ENCODE data around the gene NAT14.
A peak's percentile ranks its signal among the peaks of the same experiment; 100 is the strongest.

Gene NAT14

DNA sequence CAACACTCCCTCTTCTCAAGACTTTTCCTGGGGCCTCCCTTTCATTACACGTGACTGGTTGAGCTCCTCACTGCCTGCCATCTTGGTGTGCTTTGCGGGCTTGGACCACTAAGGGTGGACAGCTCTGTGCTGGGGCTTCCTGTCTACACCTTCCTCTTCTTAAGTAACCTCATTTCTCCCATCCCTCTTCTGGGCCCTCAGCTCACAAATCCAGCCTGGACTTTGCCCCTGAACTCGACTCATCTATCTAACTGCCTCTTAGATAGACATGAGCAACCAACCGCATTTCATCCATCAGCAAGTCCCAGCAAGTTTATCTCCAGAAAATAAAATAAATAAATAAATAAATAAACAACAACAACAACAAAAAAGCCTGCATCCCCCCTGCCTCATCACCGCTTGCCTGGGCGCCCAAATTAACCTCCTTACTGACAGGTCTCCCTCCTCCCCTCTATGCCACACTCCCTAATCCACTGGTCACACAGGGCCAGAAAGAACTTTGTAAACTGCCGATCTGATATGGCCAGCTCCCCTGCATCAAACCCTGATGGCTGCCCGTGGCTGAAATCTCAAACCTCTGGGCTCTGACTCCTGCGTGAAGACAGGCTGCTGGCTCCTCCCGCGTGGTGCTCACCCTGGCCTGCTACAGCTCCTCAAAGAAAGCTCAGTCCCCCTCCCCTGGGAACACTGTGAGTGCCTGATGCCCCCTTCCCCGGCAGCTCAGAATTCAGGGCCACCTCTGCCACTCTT is 31.3 kb upstream of the NAT14 start:
- DNase-seq = no peak

DNA sequence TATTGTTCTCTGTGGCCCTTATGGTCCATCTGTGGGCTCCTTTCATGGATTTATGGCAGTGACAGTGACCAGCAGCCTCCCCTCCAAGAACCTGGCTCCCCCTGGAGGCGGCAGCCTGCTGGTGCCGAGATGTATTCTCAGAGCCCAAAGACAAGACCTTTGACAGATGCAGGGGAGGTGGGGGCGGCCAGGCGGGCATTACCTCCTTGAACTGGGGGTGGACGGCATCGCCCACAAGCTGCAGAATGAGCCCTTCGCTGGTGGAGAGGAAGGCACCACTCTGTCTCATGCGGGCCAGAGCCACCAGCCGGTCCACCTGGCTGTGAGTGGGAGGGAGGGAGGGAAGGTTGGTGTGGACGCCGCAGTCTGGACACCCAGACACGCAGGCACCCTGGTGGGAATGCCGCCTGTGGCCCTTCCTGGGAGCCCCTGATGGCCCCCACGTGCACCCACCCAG is 30.2 kb upstream of the NAT14 start:
- peak in 5 of 6 experiments; percentile 16 to 47 (median 21) for DNase-seq

DNA sequence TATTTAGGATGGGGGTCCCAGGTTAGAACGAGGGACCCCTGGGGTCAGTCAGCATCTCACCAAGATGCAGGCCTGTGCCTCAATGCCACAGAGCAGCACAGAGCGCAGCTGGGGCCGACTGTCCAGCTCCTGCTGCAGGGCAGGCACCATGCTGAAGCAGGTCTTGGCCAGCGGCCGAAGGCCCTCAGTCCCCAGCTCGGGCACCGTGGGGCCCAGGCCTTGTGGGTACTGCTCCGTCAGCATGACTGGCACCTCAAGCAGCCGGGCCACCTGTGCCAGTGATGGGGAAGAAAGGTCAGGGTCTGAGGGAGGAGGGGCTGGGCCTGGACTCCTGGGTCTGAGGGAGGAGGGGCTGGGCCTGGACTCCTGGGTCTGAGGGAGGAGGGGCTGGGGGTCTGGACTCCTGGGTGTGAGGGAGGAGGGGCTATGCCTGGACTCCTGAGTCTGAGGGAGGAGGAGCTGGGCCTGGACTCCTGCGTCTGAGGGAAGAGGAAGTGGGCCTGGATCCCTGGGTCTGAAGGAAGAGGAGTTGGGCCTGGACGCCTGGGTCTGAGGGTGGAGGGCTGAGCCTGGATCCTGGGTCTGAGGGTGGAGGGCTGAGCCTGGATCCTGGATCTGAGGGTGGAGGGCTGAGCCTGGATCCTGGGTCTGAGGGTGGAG is 29.3 kb upstream of the NAT14 start:
- no peak for DNase-seq

DNA sequence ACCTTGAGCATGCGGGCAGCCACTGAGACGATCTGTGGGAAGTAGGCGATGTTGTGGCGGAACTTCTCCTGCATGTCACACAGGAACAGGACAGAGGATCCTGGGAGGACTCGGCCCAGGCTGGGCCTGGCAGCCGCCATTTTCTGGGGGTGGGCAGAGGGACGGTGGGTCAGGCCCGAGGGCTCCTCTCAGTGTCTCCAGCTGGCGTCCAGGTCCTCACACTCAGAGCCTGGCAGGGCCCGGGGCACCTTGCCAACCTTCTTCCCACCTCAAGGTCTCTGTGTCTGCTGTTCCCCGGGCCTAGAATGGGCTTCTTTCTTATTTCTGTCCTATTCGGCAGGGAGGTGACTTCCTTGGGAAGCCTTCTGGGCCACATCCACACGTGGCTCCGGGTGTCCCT is 28.6 kb upstream of the NAT14 start:
- no peak for DNase-seq

DNA sequence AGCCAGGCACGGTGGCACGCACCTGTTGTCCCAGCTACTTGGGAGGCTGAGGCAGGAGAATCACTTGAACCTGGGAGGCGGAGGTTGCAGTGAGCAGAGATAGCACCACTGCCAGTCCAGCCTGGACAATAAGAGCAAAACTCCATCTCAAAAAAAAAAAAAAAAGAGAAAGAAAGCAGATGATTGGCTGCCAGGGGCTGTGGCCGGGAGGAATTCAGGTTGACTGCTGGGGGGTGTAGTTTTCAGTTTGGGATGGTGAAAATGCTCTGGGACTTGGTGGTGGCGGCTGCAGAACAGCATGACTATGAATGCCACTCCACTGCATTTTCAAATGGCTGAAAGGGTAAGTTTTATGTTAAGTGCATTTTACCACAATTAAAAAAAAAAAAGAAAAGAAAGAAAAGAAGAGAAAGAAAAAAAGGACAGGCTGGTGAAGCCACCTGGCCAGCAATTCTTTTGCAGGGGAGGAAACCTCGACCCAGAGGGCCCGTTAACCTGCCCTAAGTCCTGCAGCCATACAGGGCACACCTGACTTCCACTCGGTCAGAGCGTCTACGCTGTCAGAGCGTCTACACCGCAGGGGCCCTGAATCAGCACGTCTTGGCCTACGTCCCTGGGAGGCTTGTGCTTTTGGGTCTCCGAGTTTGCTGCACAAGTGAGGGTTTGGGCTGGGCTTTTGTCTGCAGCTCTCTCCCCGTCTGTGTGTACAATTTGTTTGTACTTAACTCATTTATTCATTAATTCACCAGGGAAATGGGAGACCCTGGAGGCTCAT is 27.1 kb upstream of the NAT14 start:
- no peak for DNase-seq

DNA sequence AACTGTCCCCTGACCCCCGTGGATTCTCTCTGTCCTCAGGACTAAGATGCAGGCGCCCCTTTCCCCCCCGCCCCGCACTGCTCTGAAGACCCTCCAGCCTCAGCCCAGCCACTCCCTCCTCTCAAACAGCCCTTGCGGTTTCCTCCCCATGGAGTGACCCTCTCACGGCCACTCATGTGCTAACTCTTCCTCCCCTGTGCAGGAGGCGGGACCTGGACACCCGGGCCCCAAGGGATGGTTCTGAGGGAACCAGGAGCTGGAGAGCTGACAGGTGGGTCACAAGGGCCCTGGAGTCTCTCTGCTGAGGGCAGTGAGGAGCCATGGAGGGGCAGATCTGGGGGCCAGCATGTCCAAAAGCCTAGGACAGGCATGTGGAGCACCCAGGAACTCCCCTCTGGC is 25.4 kb upstream of the NAT14 start:
- no peak for DNase-seq

DNA sequence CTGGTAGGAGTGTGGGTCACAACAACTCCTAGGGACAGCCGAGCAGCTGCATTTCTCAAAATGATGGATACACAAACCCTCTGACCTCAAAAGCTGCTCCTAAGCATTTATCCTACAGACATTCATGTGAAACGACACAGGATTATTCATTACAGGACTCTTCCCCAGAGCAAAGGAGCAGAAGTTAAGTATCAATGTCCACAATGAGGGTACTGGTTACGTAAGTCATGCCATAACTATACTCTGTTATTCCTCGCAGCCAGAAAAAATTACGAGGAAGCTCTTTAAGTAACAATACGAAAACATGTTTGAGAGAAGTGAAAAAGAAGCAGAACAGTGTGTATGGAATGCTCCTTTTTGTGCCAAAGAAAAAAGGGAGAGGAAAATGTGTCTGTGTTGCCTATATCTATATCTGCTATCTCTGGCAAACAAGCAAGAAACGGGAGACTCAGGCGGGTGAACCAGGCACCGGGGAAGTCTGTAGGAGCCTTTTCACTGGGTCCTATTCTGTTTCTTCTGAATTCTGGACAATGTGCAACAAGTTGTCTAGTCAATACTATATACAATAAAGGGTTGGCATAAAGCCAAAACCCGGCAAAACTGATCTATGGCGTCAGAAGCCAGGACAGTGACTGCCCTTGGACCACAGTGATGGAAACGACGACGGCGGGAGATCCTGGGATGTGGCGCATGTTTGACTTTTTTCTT is 24.9 kb upstream of the NAT14 start:
- DNase-seq = no peak

DNA sequence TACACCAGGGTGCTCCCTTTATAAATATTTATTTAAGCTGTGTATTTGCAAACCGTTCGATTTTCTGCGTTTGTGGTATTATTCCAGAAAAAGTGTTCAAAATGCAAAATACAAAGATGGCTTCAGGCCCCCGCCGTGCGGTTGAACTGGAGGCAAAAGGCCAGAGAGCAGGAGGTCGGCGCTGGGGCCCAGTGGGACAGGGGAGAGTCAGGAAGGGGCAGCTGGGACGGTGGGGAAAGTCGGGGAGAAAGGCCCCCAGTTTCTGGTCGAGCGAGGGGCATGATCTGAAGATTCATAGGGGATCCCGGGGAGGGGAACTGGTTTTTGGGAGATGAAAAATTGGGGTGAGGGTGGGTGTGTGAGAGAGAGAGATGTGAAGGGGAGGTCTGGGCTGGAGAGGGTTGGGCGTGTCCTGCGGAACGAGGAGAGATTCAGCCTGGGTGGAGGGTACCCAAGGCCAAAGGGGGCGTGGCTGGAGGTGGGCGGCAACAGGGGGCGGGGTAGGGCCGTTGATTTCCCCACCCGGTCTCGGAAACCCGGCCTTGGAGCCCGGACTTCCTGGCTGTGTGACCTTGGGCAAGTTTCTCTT is 24.2 kb upstream of the NAT14 start:
- DNase-seq = peak in 1 of 6 experiments; percentile 39

DNA sequence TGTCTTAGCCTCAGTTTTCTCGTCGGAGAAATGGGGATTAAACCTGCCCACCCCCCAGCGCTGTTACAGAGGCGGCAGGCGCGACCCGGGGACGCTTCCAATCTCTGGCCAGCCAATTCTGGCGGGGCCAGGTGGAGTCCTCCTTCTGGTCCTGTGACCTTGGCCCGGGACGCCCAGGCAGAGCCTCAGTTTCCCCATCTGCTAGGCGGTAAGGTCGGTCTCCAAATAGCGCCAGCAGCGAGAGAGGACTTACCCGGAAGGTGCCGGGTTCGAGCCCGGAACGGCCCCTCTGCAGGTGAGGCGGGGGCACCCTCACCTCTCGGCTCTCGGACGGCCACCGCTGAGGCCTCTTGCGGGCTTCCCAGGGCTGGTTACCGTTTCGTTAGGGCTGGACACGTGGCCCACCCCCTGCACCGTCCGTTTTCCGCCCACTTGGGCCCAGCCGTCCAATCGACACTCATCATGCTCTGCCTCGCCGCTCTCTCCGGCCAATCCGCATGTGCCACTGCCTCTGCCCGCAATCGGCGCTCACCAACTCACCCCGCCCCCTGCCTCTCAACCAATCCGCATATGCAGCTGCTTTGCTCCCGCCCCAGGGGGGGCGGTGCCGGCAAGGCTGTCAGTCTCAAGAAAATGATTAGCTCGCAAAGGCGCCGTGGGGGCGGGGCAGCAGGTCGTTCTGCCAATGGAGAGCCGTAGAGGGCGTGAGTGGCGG is 23.6 kb upstream of the NAT14 start, which contains the start of gene ISOC2:
TSS of gene ISOC2 (minus strand) at position 384 of the 715 bp plus-strand sequence. CDS start 5,156 bp downstream, outside the sequence.
- peak; percentile 98 to 100 (median 100) for DNase-seq

DNA sequence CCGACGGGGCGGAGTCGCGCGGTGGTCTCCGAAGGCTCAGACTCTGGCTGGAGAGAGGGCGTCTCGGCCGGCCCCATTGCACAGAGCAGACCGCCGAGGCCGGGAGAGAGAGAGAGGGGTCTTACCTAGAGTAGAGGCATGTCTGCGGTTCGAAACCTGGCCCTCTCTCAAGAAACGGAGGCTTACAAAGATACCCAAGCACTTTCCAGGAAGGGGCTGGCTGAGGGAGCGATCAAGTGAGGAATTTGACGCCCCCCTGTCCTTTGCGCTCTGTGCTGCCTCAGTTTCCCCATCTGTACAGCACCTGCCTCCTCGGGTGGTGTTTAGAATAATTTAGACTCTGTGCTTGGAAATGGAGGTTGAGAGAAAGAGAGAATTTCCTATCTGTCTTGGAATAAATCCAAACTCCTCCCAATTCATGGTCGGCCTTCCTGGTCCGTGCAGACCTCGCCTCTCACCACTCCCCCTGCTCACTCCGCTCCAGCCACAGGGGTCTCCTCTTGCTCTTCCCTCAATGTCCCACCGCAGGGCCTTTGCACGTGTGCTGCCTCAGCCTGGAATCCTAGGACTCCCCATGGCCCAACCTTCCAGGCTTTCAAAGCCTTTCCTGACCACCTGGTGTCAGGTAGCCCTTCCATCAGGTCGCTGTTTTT is 22.9 kb upstream of the NAT14 start:
- DNase-seq = peak in 1 of 6 experiments; percentile 15

DNA sequence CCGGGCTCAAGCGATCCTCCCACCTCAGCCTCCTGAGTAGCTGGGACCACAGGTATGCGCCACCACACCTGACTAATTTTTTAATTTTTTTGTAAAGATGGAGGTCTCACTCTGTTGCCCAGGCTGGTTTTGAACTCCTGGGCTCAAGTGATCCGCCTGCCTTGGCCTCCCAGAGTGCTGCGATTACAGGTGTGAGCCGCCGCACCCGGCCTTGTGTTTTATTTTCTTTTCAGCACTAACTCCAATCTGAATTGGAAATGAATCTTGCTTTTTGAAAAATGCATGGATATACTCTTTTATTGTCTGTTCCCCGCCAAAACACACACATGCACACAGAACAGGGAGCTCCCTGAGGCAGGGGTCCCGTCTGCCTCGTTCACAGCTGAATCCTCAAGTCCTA is 22.3 kb upstream of the NAT14 start:
- no peak for DNase-seq

DNA sequence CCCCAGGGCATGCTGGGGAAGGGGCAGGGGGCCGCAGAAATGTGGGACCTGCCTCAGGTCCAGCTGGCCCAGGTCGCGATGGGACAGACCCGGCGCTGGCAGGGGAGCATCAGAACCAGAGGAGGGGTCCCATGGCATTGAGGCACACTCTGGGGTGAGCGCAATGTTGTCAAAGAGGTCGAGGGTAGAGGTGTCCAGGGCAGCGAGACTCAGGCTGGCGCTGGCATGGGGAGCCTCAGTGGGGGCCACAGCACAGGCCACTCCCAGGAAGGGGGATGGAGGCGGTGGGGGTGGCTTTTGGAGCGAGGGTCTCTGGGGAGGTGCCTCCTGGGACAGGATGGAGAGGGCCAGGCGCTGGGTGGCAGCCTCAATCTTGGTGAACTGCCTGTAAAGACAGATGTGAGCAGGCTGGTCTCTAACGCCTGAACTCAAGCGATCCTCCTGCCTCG is 21.4 kb upstream of the NAT14 start:
- DNase-seq = no peak

DNA sequence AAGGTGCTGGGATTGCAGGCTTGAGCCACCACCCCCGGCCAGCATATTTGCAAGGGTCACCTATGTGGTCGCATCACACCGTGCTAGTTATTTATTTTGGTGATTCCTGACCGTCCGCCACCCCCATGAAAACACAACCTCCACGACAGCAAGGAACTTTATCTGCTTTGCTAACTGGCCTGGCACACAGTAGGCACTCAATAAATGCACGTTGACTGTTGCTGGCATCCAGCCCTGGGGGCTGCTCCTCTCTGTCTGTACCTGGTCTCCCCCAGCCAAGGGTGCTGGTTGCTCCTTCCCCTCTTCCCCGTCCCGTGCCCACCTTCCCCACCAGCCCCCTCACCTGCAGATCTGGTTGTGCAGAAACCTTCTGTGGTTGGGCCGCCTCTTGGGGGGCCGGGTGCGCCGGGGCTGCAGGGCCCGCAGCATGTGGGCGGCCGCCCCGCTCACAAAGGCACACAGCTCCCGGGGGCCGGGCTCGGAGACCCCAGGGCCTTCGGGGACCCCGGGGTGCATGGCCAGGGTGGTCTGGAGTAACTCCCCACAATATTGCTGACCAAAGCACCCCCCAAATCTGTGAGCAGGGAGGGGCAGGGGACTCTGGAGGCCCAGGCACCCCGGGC is 20.8 kb upstream of the NAT14 start:
- DNase-seq = no peak

DNA sequence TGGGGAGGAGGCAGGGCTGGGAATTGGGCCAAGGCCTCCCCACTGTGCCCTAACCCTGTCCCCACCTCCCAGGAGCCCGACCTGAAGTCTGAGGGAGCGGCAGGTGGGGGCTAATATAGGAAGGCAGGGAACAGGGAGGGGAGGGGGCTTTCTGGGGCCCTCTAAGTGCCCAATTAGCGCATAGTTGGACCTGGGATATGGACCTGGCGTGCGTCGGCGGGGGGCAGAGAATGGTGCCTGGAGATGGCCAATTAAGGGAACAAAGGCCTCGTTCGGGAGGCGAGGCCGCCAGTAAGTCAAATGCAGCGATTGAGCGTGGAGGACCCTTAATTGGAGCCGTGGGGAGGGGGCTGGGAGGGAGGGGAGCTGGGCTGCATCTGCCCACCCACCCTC is 20.3 kb upstream of the NAT14 start, which contains the start of gene C19orf85:
TSS of gene C19orf85 (minus strand) at position 90 of the 393 bp plus-strand sequence. CDS start 197 bp downstream, outside the sequence.
- DNase-seq = no peak

DNA sequence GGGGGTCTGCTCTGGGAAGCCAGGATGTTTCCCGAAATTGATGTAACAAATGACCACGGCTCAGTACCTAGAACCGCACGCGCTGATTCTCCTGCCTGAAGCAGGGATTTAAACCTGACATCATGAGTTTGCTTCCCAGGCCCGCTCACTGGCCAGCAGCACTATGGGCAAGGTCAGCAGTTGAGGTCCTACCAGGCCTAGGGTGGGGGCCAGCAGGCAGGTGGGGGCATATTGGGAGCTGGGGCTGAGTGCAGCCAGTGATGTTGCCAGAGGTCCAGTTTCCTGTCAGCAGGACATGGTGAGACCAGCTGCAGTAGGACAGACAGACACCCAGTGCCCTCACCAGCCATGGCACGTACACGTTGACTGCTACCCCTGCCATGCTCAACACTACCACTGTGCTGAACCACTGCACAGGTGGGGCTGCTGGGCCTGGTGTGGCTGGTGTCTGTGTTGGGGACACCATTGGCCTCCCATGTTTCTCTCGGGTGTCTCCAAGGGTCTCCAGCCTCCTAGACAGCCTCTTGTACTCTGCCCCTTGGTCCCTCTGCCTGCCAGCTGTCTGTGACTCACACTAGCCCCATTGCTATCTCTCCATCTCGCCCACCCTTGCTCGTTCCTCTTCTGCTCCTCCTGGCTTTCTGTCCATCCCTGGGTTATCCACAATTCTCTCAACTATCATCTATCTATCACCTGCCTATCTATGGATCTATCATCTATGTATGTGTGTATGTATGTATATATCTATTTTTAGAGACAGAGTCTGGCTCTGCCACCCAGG is 19.3 kb upstream of the NAT14 start:
- DNase-seq = no peak

DNA sequence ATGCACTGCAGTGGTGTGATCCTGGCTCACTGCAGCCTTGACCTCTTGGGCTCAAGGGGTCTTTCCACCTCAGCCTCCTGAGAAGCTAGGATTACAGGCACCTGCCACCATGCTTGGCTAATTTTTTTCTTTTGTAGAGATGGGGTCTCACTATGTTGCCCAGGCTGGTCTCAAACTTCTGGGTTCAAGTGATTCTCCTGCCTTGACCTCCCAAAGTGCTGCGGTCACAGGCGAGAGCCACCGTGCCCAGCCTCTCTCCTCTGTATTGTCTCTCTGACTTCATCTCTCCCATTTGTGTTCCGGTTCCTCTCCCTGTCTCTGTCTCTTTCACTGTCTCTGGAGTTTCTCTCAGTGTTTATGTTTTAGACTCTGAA is 18.8 kb upstream of the NAT14 start:
- no peak for DNase-seq

DNA sequence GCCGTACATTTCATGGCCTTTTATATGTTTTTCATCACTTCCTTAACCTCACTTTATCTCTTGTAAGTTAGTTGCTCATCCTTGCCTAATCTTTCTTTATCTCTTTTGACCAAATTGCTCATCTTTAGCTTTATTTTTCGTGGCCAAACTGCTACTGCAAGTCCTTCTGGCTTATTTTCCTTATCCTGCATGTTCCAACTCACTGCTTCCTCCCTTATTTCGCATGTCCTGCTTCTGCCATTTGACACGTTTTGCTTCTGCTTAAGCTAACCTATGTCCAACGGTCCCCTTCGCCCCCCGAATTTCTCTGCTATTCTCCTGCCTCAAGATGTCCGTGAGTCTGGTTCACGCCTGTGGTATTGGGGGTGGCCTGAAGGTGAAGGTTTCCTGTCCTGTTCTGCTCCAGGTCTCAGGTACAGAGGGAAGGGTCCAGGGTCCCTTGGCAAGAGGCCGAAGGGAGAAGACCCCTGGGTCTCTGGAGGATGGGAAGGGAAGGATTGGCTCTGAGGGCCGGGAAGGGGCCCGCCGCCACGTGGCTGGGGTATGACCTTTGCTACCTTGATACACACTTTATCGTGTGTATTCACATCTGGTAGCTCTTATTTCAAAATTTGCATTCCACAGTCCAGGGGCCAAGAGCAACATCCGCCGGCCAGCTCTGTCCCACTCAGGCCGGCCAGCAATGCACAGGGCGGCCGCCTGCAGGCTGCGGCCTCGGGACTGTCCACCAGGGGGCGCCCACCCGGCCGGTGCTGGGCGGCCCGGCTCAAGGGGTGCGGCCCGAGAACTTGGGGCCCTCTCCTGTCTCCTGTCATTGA is 17.5 kb upstream of the NAT14 start:
- DNase-seq = peak in 5 of 6 experiments; percentile 40 to 70 (median 56)

DNA sequence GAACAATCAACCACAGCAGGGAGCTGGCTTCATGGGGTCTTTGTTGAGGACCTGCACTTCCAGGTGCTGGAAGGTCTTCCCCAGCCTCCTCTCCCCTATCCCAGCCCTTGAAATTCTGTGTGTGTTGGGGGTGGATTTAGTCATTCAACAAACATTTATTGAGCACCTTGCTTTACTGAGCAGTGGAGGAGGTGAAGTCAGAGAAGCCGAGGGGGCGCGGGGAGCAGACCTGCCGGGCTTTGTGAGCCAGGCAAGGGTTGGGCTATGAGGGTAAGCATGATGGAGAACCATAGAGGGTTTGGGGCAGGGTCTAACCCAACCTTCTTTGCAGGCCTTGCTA is 17.0 kb upstream of the NAT14 start:
- no peak for DNase-seq

DNA sequence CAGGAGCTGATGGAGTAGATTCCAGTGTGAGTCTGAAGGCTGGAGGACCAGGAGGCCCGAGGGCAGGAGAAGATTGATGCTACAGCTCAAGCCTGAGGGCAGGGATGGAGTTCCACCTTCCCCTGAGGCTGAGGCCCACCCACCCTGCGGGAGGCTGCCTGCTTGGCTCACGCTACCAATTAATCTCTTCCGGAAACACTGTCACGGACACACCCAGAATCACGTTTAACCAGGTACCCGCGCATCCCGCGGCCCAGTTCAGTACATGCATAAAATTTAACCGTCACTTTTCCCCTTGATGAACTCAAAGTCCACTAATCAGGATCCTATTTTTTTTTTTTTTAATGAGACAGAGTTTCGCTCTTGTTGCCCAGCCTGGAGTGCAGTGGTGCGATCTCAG is 13.7 kb upstream of the NAT14 start:
- DNase-seq = no peak

Data from stimulated activated naive CD4-positive, alpha-beta T cell (primary cell).